ENCODE data around the gene CSHL1. TPM values are rescaled to one million over a fixed set of nuclear protein-coding genes. Genes with fewer than 3 reads are reported as not detected.
A peak's percentile ranks its signal among the peaks of the same experiment; 100 is the strongest.
"Not testable (repeated sequence)": the region's sequence is repeated elsewhere in the genome, so short reads cannot be mapped to it uniquely, and the experiment has no call there.

The CSHL1 gene
- total RNA-seq, 2 donors from 2014 or later = not detected

DNA sequence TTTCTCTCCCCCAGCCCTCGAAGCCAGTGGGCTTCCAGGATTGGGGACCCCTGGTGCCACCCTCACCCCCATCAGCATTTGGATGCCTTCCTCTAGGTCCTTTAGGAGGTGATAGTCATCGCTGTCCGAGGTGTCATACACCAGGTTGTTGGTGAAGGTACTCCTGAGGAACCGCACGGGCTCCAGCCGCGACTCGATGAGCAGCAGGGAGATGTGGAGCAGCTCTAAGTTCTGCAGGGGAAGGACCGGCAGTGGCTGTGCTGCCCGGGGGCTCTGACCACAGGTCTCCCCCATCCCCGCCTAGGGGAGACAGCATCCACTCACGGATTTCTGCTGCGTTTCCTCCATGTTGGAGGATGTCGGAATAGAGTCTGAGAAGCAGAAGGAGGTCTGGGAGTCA is 962 bp downstream of the CSHL1 start:
- Histone ChIP-seq H3K4me3 (ENCODE audit: low read length) (no peak overlapping the region), H3K27ac (ENCODE audit: low read depth, low read length) (no peak overlapping the region), H3K9ac (ENCODE audit: extremely low read depth, low read length, poor library complexity, severe bottlenecking) (no peak overlapping the region), H3K36me3 (ENCODE audit: control insufficient read depth, insufficient read depth, low read length) (no peaks in the 10 kb centered on the region), H3K4me1 (ENCODE audit: control insufficient read depth, insufficient read depth, low read length) (no peaks in the 10 kb centered on the region), H3K9me3 (ENCODE audit: control insufficient read depth, low read length) (no peaks in the 10 kb centered on the region), H3K27me3 (ENCODE audit: control insufficient read depth, insufficient read depth, low read length, poor library complexity, severe bottlenecking) (no peaks in the 10 kb centered on the region)
- no peak overlapping the region for H3K27ac Mint-ChIP-seq
- no peak for DNase-seq
- H3K4me3 Mint-ChIP-seq = no peak overlapping the region
- H3K27me3 Mint-ChIP-seq (ENCODE audit: insufficient read depth) = peaks cover 43% of the 10 kb centered on the region
- WGBS, 2 experiments (ENCODE audit: insufficient coverage in 1 of 2, insufficient read length in 1 of 2) = 83 to 88% methylated on average over 5 to 14 of the region's 14 CpGs
- H3K36me3 Mint-ChIP-seq (ENCODE audit: low read depth) = no peaks in the 10 kb centered on the region
- H3K9me3 Mint-ChIP-seq = no peaks in the 10 kb centered on the region
- peaks cover 14% of the 10 kb centered on the region for H3K4me1 Mint-ChIP-seq
- TF ChIP-seq, protein P1, sequence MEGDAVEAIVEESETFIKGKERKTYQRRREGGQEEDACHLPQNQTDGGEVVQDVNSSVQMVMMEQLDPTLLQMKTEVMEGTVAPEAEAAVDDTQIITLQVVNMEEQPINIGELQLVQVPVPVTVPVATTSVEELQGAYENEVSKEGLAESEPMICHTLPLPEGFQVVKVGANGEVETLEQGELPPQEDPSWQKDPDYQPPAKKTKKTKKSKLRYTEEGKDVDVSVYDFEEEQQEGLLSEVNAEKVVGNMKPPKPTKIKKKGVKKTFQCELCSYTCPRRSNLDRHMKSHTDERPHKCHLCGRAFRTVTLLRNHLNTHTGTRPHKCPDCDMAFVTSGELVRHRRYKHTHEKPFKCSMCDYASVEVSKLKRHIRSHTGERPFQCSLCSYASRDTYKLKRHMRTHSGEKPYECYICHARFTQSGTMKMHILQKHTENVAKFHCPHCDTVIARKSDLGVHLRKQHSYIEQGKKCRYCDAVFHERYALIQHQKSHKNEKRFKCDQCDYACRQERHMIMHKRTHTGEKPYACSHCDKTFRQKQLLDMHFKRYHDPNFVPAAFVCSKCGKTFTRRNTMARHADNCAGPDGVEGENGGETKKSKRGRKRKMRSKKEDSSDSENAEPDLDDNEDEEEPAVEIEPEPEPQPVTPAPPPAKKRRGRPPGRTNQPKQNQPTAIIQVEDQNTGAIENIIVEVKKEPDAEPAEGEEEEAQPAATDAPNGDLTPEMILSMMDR (conservative IDR thresholded peaks at IDR 0.05) = no peak

DNA sequence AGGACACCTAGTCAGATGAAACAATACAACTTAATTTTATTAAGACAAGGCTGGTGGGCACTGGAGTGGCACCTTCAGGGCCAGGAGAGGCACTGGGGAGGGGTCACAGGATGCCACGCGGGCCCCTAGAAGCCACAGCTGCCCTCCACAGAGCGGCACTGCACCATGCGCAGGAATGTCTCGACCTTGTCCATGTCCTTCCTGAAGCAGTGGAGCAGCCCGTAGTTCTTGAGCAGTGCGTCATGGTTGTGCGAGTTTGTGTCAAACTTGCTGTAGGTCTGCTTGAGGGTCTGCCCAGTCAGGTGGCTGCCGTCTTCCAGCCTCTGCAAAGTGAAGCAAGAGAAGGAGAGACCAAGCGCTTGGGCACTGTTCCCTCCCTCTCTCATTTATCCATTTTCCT is 1.5 kb downstream of the CSHL1 start:
- DNase-seq; H3K36me3 ChIP-seq (ENCODE audit: control insufficient read depth, insufficient read depth, low read length); H3K9me3 ChIP-seq (ENCODE audit: control insufficient read depth, low read length); H3K9ac ChIP-seq (ENCODE audit: extremely low read depth, low read length, poor library complexity, severe bottlenecking); H3K27me3 ChIP-seq (ENCODE audit: control insufficient read depth, insufficient read depth, low read length, poor library complexity, severe bottlenecking); H3K4me3 ChIP-seq (ENCODE audit: low read length); H3K36me3 Mint-ChIP-seq (ENCODE audit: low read depth); H3K27ac ChIP-seq (ENCODE audit: low read depth, low read length); H3K9me3 Mint-ChIP-seq; H3K27ac Mint-ChIP-seq; H3K4me1 ChIP-seq (ENCODE audit: control insufficient read depth, insufficient read depth, low read length); H3K4me3 Mint-ChIP-seq: not testable (repeated sequence)
- H3K4me1 Mint-ChIP-seq = peaks cover 14% of the 10 kb centered on the region
- 90 to 97% methylated on average over 2 to 9 of the region's 10 CpGs for WGBS, 2 experiments (ENCODE audit: insufficient coverage in 1 of 2, insufficient read length in 1 of 2)
- H3K27me3 Mint-ChIP-seq (ENCODE audit: insufficient read depth) = peaks cover 43% of the 10 kb centered on the region

DNA sequence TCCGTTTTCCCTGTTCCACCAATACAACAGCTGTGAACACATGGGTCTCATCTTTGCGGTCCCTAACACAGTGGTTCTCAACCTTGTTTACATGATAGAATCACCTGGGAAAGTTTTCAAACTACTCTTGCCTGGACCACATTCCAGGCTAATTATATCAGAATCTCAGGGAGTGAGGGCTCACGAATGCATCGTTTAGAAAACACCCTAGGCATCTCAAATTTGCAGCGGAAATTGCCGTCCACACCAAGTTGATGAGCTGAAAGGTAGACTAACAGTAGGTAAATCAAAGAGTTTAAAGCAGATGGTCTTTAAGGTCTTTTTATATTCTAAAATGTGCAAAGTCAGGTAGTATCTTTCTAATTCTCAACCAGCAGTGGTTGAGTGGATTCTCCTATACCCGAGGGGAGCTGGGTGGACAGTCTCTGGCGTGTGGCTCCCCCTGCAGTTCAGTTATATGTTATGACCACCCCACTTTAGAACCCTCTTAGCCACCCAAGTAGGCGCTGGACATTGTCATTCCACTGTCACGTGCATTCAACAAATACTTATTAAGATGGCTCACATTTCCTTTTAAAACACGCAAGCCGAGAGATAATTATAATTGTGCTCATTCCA is 3.8 kb downstream of the CSHL1 start:
- 84 to 95% methylated on average over 5 to 7 of the region's 12 CpGs for WGBS, 2 experiments (ENCODE audit: insufficient coverage in 1 of 2, insufficient read length in 1 of 2)
- H3K4me3 Mint-ChIP-seq; H3K9ac ChIP-seq (ENCODE audit: extremely low read depth, low read length, poor library complexity, severe bottlenecking): not testable (repeated sequence)

DNA sequence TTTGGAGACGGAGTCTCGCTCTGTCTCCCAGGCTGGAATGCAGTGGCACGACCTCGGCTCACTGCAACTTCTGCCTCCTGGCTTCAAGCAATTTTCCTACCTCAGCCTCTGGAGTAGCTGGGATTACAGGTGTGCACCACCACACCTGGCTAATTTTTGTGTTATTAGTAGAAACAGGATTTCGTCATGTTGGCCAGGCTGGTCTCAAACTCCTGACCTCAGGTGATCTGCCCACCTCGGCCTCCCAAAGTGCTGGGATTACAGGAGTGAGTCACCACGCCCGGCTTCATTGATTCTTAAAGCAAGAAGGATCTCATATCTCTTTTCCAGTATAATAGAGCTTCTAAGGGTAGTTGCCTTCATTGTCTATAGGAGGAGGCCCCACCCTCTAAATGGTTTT is 6.3 kb downstream of the CSHL1 start:
- not testable (repeated sequence) for H3K4me3 Mint-ChIP-seq; H3K27me3 ChIP-seq (ENCODE audit: control insufficient read depth, insufficient read depth, low read length, poor library complexity, severe bottlenecking); H3K9me3 ChIP-seq (ENCODE audit: control insufficient read depth, low read length); H3K4me3 ChIP-seq (ENCODE audit: low read length); H3K36me3 Mint-ChIP-seq (ENCODE audit: low read depth); DNase-seq; H3K27ac ChIP-seq (ENCODE audit: low read depth, low read length); H3K9ac ChIP-seq (ENCODE audit: extremely low read depth, low read length, poor library complexity, severe bottlenecking); H3K4me1 ChIP-seq (ENCODE audit: control insufficient read depth, insufficient read depth, low read length); H3K36me3 ChIP-seq (ENCODE audit: control insufficient read depth, insufficient read depth, low read length); H3K9me3 Mint-ChIP-seq; H3K27ac Mint-ChIP-seq
- Mint-ChIP-seq H3K27me3 (ENCODE audit: insufficient read depth) (peaks cover 44% of the 10 kb centered on the region), H3K4me1 (peaks cover 12% of the 10 kb centered on the region)
- 85 to 96% methylated on average over 7 to 8 of the region's 8 CpGs for WGBS, 2 experiments (ENCODE audit: insufficient coverage in 1 of 2, insufficient read length in 1 of 2)

More for the DNA sequence above, 3.8 kb downstream of the CSHL1 start:
- H3K27ac ChIP-seq (ENCODE audit: low read depth, low read length); H3K4me1 ChIP-seq (ENCODE audit: control insufficient read depth, insufficient read depth, low read length); H3K36me3 ChIP-seq (ENCODE audit: control insufficient read depth, insufficient read depth, low read length); H3K36me3 Mint-ChIP-seq (ENCODE audit: low read depth); H3K4me3 ChIP-seq (ENCODE audit: low read length); H3K27ac Mint-ChIP-seq; H3K9me3 Mint-ChIP-seq; H3K9me3 ChIP-seq (ENCODE audit: control insufficient read depth, low read length); H3K27me3 ChIP-seq (ENCODE audit: control insufficient read depth, insufficient read depth, low read length, poor library complexity, severe bottlenecking): not testable (repeated sequence)
- TF ChIP-seq, protein P1 (conservative IDR thresholded peaks at IDR 0.05) = peak; percentile 74
- Mint-ChIP-seq H3K4me1 (peaks cover 14% of the 10 kb centered on the region), H3K27me3 (ENCODE audit: insufficient read depth) (peaks cover 42% of the 10 kb centered on the region)
- peak; percentile 80 for DNase-seq

Measured in endodermal cell (in vitro differentiated cells).